NCI-H446 treated with DMSO at 0.1 percent for 48 hours (cell line): ENCODE results near the gene OAT.

Experiments
- DNase-seq: peaks from one replicate; lab custom pipeline; 2025; lab: John Stamatoyannopoulos, UW

OAT gene

DNA sequence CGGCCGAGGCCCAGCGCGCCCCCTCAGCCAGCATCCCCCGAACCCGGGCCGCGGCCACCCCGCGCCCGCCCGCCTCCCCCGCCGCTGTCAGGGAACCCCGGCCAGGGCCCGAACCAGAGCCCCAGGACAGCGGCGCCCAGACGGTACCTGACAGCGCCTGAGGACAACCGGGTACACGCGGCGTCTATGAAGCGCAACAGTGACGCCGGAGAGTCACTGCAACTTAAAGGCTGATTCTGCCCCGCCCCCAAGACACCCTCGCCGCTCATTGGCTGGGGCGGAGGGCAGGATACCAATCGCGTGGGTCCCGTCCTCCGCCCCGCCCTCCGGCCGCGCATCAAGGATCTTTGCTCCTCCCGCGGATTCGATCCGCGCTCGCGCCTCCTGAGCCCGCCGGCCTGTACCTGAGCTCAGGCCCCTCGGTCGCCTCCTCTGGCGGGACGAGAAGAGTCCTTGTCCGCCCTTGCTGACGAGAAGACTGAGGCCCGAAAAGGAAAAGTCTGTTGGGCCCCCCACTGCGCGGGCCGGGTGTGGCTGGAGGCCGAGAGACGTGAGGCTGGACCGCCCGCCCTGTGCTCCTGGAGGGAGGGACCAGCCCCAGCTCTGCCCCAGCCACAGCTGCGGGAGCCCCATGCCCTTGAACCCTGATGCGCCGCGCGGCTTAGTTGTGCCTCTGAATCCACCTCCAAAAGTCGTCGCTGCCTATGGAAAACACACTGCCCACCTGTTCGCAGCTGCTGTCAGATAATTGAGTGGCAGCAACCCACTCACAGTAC is at the start of gene OAT:
Gene OAT, minus strand, starts transcription at position 198 of the 776 bp plus-strand sequence. CDS start 6,752 bp downstream, outside the sequence.
- DNase-seq = peak; percentile 77

DNA sequence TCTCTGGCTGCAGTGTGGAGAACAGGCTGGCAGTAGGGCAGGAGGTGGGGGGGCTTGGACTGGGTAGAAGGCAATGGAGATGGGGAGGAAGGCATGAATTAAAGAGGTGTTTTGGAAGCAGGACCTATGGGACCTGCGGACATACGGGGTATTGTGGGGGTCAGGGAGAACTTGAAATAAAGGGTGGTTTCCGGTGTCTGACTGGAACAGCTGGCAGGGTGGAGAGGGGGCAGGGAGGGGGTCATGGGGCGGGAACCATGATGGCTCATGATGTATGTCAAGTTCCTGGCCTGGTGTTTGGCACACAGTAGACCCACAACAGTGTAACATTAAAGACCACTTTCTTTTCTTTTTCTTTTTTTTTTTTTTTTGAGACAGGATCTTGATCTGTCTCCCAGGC is 48.4 kb upstream of the OAT start:
- DNase-seq = no peak

DNA sequence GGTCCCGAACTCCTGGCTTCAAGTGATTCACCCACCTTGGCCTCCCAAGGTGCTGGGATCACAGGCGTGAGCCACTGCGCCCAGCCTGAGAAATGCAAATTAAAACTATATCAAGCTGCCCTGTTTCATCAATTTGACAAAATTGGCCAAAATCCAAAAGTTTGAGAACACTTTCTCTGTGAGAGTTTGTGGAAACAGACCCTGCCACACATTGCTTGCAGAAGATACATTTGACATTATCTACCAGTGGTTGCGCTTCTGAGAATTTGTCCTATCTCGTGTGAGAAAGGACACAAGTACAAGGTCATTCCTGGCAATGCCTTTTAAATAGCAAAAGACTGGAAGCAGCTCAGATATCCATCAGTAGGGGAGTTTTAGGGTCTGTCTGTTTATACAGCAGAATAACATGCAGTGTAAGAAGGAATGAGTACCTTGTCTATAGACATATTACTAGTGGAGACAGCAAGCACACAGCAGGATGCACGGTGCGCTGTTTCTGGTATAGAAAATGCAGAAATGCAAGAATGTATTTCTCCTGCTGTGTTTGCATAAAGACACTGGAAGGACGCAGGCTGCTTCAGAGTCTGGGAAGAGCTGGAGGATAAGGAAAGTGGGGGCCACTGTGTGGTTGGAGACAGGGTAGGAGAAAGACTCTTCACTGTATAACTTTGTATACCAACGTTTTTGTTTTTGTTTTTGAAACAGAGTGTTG is 47.2 kb upstream of the OAT start:
- DNase-seq = no peak

DNA sequence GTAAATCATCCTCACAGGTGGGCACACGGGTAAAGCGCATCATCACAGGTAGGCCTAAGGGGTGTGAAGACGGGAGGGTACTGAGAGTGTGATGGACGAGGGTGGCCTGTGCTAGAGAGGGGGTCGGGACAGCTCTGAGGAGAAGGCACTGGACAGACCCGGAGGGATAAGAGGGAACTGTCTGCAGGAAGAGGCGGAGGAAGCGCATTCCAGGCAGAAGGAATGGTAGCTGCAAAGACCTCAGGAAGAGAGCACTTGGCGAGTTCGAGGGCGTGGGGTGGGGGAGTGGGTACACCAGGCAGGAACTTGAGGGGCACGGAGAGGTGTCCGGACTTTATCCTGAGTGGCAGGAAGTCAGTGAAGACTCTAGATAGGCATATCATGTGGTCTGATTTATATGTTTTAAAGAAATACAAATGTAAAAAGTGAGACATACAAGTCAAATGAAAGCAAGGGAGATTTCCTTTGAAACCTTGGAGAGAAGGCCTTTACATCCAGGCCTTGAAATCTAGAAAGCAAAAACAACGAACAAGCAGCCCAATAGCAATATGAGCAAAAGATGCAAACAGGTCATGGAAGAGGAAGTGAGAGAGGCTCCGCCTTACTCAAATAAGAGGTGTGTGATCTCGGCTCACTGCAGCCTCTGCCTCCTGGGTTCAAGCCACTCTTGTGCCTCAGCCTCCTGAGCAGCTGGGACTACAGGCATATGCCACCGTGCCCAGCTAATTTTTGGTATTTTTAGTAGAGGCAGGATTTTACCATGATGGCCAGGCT is 46.5 kb upstream of the OAT start:
- no peak for DNase-seq

DNA sequence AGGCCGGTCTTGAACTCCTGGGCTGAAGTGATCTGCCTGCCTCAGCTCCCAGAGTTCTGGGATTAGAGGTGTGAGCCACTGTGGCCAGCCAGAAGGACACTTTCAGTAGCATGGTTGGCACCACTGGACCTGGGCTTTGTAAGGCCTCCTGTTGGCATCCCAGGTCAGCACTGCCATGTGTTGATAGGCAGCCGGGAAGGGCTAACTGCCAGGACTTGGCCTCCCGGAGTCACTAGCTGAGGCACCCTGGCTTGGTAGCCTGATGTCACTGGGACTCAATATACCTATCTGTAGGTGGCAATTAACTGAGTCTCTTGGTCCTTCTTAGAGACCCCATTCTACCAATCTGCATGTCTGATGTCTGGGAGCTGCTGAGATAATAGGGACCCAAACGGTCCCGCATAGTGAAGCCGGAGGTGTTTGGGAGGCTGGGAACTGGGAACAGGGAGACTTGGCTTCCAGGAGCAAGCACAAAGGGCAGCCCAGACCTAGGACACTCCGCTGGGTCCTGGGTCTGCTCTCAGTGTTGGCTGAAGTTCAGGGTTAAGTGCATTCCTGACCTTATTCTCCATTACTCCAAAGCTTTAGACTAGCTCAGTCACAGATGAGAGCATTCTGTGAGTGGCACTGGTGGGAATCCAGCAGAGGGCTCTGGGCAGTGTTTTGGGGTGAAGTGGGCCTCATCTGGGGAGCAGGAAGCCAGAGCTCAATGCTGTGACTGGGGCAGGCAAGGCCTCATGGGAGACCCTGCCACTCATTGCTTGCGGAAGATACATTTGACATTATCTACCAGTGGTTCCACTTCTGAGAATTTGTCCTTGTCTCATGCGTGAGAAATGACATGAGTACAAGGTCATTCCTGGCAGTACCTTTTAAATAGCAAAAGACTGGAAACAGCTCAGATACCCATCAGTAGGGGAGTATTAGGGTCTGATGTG is 45.6 kb upstream of the OAT start:
- no peak for DNase-seq

- no peak for DNase-seq
Observed at GRCh38 chr10:124462348-124462695, 43.6 kb upstream of the OAT start.

- peak; percentile 38 for DNase-seq
Observed at GRCh38 chr10:124461642-124462347, 43.1 kb upstream of the OAT start, which contains the start of gene LHPP. LHPP (plus strand) TSS chr10:124461823; CDS start chr10:124461863, 40 bp downstream.

DNA sequence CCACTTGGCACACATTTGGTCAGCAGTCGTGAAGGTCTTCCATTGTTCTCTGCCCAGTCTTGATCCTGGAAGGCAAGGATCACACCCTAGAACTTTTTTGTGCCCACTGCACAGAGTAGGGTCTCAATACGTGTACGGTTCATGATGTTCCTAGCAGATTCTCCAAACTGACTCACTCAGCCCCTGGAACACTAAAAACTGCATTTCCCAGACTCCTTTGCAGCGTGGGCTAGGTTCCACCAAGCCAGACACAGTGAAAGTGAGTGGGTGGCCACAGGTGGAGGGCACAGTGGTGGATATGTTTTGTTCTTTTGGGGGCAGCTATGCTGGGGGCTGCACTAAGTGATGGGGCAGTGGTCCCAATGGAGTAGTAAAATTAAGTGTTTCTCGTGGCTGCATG is 41.4 kb upstream of the OAT start:
- no peak for DNase-seq

- DNase-seq = no peak
Observed at GRCh38 chr10:124459395-124459794, 40.7 kb upstream of the OAT start.

DNA sequence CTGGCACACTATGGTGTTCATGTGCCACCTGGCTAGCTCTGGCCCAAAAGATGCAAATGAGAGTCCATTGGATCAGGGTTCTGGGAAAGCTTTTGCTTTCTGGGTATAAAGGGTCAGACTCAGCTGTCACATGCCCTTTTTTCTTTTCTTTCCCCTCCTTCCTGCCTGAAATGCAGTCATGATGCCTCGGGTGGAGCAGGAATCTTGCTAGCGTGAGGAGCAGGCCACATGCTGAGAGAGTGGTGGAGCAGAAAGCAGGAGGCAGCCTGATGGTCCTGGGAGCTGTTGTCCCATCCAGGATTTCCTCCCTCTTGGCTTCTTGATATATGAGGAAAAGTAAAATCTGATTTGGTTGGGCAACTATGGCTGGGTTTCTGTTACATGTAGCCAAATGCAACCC is 40.2 kb upstream of the OAT start:
- no peak for DNase-seq

DNA sequence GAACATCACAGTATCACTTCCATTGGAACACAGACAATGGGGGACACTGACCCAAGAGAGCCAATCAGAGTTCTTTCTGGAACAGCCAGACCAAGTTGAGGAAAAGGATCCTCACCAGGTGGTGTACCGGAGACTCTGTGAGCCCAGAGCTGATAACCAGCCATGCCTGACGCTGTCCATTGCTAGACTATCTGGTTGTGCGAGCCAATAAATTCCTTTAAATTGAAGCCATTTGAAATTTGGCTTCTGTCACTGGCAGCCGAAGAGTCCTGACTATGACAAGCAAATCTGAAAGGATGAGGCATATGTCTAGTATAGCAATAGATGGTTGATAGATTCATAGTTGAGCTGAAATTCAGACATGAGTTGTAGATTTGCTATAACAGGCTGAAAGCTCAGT is 39.8 kb upstream of the OAT start:
- DNase-seq = no peak

GRCh38 chr10:124455441-124455840 is 36.7 kb upstream of the OAT start:
- no peak for DNase-seq

DNA sequence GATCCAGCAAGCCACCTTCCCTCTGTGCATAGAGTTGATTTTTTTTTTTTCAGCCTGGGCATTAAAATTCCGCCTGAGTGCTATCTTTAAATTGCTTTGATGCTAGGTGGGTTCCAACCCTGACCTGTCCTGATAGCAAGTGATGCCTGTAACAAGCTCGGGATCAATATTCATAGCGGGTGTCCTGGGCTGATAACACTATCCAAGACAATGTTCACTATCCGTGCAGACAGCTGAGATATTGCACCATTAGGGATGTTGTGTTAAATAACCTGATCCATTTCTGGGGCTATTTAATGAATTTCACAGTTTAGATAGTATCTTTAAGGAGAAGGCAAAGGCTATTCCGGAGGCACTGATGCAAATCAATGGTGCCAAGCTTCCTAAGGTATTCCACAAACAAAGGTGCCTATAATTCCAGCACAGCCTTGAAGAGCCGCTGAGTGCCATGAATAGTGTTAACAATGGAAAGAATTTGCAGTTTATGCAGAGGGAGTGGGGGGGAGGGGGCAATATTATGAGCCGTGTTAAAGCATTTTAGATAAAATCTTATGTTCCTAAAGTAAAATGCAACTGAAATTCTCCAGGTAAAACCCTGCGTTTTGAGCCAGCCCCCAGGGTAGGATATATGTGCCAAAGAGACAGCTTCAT is 35.4 kb upstream of the OAT start:
- no peak for DNase-seq

DNA sequence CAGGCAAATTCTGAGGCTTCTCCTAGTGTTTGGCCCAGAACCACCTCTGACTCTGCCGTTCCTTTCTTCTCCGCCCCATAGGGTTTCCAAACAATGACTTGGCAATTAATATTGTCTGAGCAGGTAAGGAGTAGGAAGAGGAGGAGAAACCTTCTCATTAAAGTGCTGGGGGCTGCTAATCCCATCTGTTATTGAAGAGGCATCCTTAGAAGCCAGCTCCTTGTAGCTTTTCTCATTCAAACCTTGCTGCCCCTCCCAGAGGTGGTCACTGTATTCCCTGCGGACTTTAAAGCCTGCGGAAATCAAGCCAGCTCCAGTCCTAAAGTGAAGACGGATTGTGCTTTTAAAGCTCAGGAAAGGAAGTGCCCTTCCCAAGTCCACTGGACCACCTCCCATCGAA is 32.6 kb upstream of the OAT start:
- no peak for DNase-seq

- no peak for DNase-seq
Observed at GRCh38 chr10:124450783-124451057, 32.0 kb upstream of the OAT start.

DNA sequence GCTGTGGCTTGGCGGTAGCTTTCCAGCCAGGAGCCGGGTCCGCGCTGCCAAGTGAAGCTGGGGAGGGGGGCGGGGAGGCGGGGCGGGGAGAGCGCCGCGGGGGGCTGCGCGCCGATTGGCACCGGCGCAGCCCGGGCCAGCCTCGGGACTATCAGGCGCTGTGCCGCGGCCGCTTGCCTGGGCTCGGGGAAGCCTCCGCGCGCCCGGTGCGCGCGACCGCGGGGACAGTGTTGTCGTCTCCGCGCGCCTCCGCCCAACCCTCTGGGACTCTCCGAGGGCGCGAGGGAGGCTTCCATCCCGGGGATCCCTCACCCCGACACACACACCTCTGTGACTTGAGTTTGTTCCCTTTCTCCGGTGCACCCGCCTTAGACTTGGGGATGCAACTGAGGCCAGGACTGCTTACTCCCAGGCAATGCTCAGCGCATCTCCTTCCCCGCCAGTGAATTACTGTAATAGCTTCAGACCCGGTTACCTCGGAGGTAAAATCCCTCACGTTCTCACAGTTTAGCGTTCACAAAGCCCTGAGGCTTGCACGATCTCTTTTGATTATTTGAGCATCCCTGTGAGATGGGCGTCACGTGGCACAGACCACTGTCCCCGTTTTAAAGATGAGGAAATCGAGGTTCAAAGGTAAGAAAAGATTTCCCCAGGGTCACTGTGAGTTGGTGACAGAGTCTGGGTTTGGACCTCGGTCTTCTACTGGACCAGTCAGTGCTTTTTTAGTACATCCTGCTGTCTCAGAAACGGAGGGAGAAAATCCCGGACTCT is 31.5 kb upstream of the OAT start, which contains the start of gene NKX1-2:
Gene NKX1-2, minus strand, starts transcription at position 24 of the 771 bp plus-strand sequence. CDS start 92 bp downstream, outside the sequence.
- DNase-seq = no peak

GRCh38 chr10:124449170-124450011 is 30.7 kb upstream of the OAT start:
- no peak for DNase-seq

DNA sequence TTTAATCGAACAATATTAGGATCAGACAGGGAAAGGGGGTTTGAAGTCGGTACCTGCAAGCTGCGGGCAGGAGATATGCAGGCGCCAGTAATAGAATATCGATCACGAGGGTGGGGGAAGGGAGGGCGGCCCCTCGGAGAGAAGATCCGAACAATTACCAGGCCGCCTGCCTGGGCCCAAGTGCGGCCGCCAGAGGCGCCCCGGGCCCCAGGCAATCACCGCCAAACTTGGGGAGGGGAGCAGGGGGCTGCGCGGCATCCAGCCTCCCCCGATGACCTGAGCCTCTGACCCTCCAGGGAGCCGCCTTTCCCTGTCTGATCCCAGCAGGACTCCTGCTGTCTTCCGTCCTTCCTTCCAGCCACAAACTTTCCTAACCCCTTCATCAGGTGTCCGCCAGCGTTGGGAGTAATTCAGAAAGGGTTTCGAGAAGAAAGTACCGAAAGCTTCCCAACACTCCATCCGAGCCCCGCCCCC is 30.0 kb upstream of the OAT start:
- DNase-seq = no peak
